Head of caudate nucleus (tissue), 42 donors: Measurements from ENCODE around the gene ITGB8.

Experiments used
- DNase-seq, 42 donors: peaks; one replicate each; pipeline versions ENCODE4 v3.0.0 to v3.0.0-alpha.2; 2020 to 2021; ENCODE audit warnings: mixed read lengths in 7 of 42
- intact Hi-C: fragments of 100-400 bp; cut with DNase I; formaldehyde crosslinking; loops from one replicate; pipeline ENCODE4 v1.15.0; 2022

Gene ITGB8

GRCh38 chr7:20306180-20306946 is 24.3 kb upstream of the ITGB8 start:
- no peak for DNase-seq
- intact Hi-C loops = no loop called here

GRCh38 chr7:20307119-20307518 is 23.6 kb upstream of the ITGB8 start:
- no peak for DNase-seq
- intact Hi-C loops = no loop called here

GRCh38 chr7:20307901-20308300 is 22.8 kb upstream of the ITGB8 start:
- intact Hi-C loops = no loop called here
- peak in 27 of 42 donors; percentile 5 to 64 (median 25) for DNase-seq

GRCh38 chr7:20310301-20310700 is 20.4 kb upstream of the ITGB8 start:
- no peak for DNase-seq
- intact Hi-C loops = loop anchor here (2.0 kb wide), 1 partner anchor 148 kb away; no protein-coding TSS in a partner anchor

- DNase-seq = peak in 1 of 42 donors; percentile 20
- intact Hi-C loops = loop anchor here (2.0 kb wide), 1 partner anchor 148 kb away; no protein-coding TSS in a partner anchor
These were observed 19.5 kb upstream of the ITGB8 start for GRCh38 chr7:20310963-20311742.

- intact Hi-C loops = loop anchor here (2.0 kb wide), 1 partner anchor 149 kb away; no protein-coding TSS in a partner anchor
- no peak for DNase-seq
These were observed 19.0 kb upstream of the ITGB8 start for GRCh38 chr7:20311743-20312042.

GRCh38 chr7:20312562-20312961 is 18.1 kb upstream of the ITGB8 start:
- no peak for DNase-seq
- intact Hi-C loops = no loop called here

- intact Hi-C loops = no loop called here
- DNase-seq = no peak
These were observed 17.1 kb upstream of the ITGB8 start for GRCh38 chr7:20313626-20314025.

- intact Hi-C loops = no loop called here
- no peak for DNase-seq
These were observed 16.5 kb upstream of the ITGB8 start for GRCh38 chr7:20314198-20314597.

- DNase-seq = no peak
- intact Hi-C loops = no loop called here
These were observed 14.0 kb upstream of the ITGB8 start for GRCh38 chr7:20316706-20317105.

GRCh38 chr7:20317413-20317812 is 13.3 kb upstream of the ITGB8 start:
- intact Hi-C loops = no loop called here
- no peak for DNase-seq

- intact Hi-C loops = no loop called here
- DNase-seq = no peak
These were observed 11.8 kb upstream of the ITGB8 start for GRCh38 chr7:20318933-20319332.

GRCh38 chr7:20320322-20320721 is 10.4 kb upstream of the ITGB8 start:
- DNase-seq = no peak
- intact Hi-C loops = no loop called here

- no peak for DNase-seq
- intact Hi-C loops = no loop called here
These were observed 9.9 kb upstream of the ITGB8 start for GRCh38 chr7:20320786-20321185.

- intact Hi-C loops = no loop called here
- no peak for DNase-seq
These were observed 7.1 kb upstream of the ITGB8 start for GRCh38 chr7:20323595-20323994.

GRCh38 chr7:20326342-20326741 is 4.4 kb upstream of the ITGB8 start:
- DNase-seq = no peak
- intact Hi-C loops = no loop called here

- intact Hi-C loops = no loop called here
- no peak for DNase-seq
These were observed 3.6 kb upstream of the ITGB8 start for GRCh38 chr7:20327055-20327454.

GRCh38 chr7:20328027-20328426 is 2.7 kb upstream of the ITGB8 start:
- DNase-seq = no peak
- intact Hi-C loops = no loop called here

- intact Hi-C loops = no loop called here
- no peak for DNase-seq
These were observed 2.0 kb upstream of the ITGB8 start for GRCh38 chr7:20328692-20329091.

- intact Hi-C loops = loop anchor here (5.0 kb wide), 1 partner anchor 78 kb away; no protein-coding TSS in a partner anchor
- DNase-seq = peak; percentile 46 to 88 (median 70)
These were observed 1.1 kb upstream of the ITGB8 start for GRCh38 chr7:20329389-20330238.
